GM12878 (cell line): ENCODE measurements around the gene TMC2. TPM values are rescaled to one million over a fixed set of nuclear protein-coding genes. Genes with fewer than 3 reads are reported as not detected.

ENCODE experiments used
- ATAC-seq: fragments of 200-7000 bp; cut with Tn5 transposase; 3 replicates; pipeline ENCODE4 v1.9.1; 2020; ENCODE audit warnings: mild to moderate bottlenecking, moderate library complexity
- BruUV-seq: library from RNA; stranded (reverse); fragments of 400-500 nt; replicated peaks from 2 replicates; lab custom pipeline; 2021; lab: Mats Ljungman, UMichigan
- CTCF ChIA-PET: fragments of 300-600 bp; sonication (Branson Sonifier 250); formaldehyde crosslinking; extraction: SDS; loops from one replicate; lab custom pipeline; 2021; ENCODE audit warnings: inconsistent platforms; lab: Yijun Ruan, JAX
- POLR2A ChIA-PET: fragments of 350-600 bp; formaldehyde crosslinking; extraction: SDS; loops from one replicate; lab custom pipeline; 2021; ENCODE audit warnings: inconsistent platforms; lab: Charles Lee
- RAD21 ChIA-PET: fragments of 300-600 bp; sonication (Branson Sonifier 250); formaldehyde crosslinking; loops from one replicate; lab custom pipeline; 2023; ENCODE audit warnings: antibody characterized with exemption; ENCODE audit not compliant: unreplicated experiment; lab: Charles Lee
- SMC1A ChIA-PET: fragments of 300-600 bp; sonication (Branson Sonifier 250); formaldehyde crosslinking; loops from one replicate; lab custom pipeline; 2023; ENCODE audit not compliant: unreplicated experiment, uncharacterized antibody; lab: Charles Lee
- DNase-seq: peaks from one replicate; pipeline ENCODE4 v3.0.0-alpha.2; 2011; ENCODE audit warnings: low read depth, low spot score
- FAIRE-seq: peaks from 3 replicates; lab custom pipeline; 2011; peaks lifted over from hg19 to GRCh38; lab: Jason Lieb, UNC
- H2AFZ ChIP-seq: 2 replicates; pipeline ENCODE4 v1.6.0; 2011; ENCODE audit warnings: low read depth, low read length, control low read depth; ENCODE audit not compliant: control insufficient read depth
- H3K27ac ChIP-seq: 2 replicates; pipeline ENCODE4 v1.5.1; 2011; ENCODE audit warnings: control low read depth; ENCODE audit not compliant: control insufficient read depth, insufficient read depth
- H3K27me3 ChIP-seq, 2 experiments: replicated peaks in 1 of 2; 2 replicates each; pipeline versions ENCODE4 v1.6.0 to v1.6.1; 2011; ENCODE audit warnings: low read length in 1 of 2; ENCODE audit not compliant: control insufficient read depth in 2 of 2, insufficient read depth in 2 of 2
- H3K36me3 ChIP-seq, 2 experiments: 2 replicates each; pipeline ENCODE4 v1.5.1; 2011; ENCODE audit warnings: low read length in 1 of 2; ENCODE audit not compliant: control insufficient read depth in 2 of 2, insufficient read depth in 2 of 2
- H3K4me1 ChIP-seq: 2 replicates; pipeline ENCODE4 v1.6.1; 2011; ENCODE audit warnings: mild to moderate bottlenecking, low read length, moderate library complexity, mixed read lengths; ENCODE audit not compliant: control insufficient read depth, insufficient read depth
- H3K4me2 ChIP-seq: 2 replicates; pipeline ENCODE4 v1.6.0; 2011; ENCODE audit warnings: control low read depth; ENCODE audit not compliant: control insufficient read depth, insufficient read depth
- H3K4me3 ChIP-seq: fragments of 200-600 bp; sonication (generic); 2 replicates; pipeline ENCODE4 v1.5.1; 2016
- H3K79me2 ChIP-seq: 2 replicates; pipeline ENCODE4 v1.6.0; 2011; ENCODE audit warnings: low read length; ENCODE audit not compliant: control insufficient read depth, insufficient read depth
- H3K9ac ChIP-seq: 2 replicates; pipeline ENCODE4 v1.8.0; 2011; ENCODE audit warnings: low read length, control low read depth, mixed read lengths; ENCODE audit not compliant: control insufficient read depth, insufficient read depth
- H3K9me3 ChIP-seq: replicated peaks from 3 replicates; pipeline ENCODE4 v1.5.1; 2011; ENCODE audit warnings: mild to moderate bottlenecking, low read length; ENCODE audit not compliant: control insufficient read depth, insufficient read depth
- H4K20me1 ChIP-seq: 2 replicates; pipeline ENCODE4 v1.6.0; 2011; ENCODE audit not compliant: control insufficient read depth, insufficient read depth
- EGR1 ChIP-seq, 2 experiments: IDR thresholded peaks; 1 replicate in 1 of 2; 2 replicates in 1 of 2; pipeline ENCODE4 v1.6.1; 2011 to 2012; ENCODE audit warnings: low read depth in 2 of 2, low read length in 2 of 2, borderline replicate concordance in 1 of 2, mild to moderate bottlenecking in 1 of 2, moderate library complexity in 1 of 2
- ETV6 ChIP-seq, 2 experiments: fragments of 450-650 bp in 1 of 2; IDR thresholded peaks in 1 of 2; conservative IDR thresholded peaks in 1 of 2; 2 replicates each; pipeline ENCODE4 v1.6.1; 2014; ENCODE audit warnings: antibody characterized with exemption in 1 of 2, borderline replicate concordance in 1 of 2, low read depth in 1 of 2, mild to moderate bottlenecking in 1 of 2, moderate library complexity in 1 of 2
- IRF4 ChIP-seq: IDR thresholded peaks from 2 replicates; pipeline ENCODE4 v1.6.1; 2011; ENCODE audit warnings: low read depth, low read length
- MYC ChIP-seq: IDR thresholded peaks from 2 replicates; pipeline ENCODE4 v1.6.1; 2011; ENCODE audit warnings: mild to moderate bottlenecking, low read length, moderate library complexity, inconsistent platforms; ENCODE audit not compliant: insufficient read depth, insufficient replicate concordance, insufficient read length, severe bottlenecking
- NFYA ChIP-seq: IDR thresholded peaks from 2 replicates; pipeline ENCODE4 v1.6.1; 2011; ENCODE audit warnings: low read depth, mild to moderate bottlenecking, low read length, improper control_type of control experiment, borderline replicate concordance
- RAD21 ChIP-seq: IDR thresholded peaks from 2 replicates; pipeline ENCODE4 v1.6.1; 2011; ENCODE audit warnings: mild to moderate bottlenecking, low read depth, low read length, moderate library complexity; ENCODE audit not compliant: insufficient read depth
- RAD51 ChIP-seq: fragments of 450-650 bp; IDR thresholded peaks from 2 replicates; pipeline ENCODE4 v1.6.1; 2016; ENCODE audit warnings: moderate library complexity, mild to moderate bottlenecking, inconsistent platforms
- RBBP5 ChIP-seq: fragments of 200-600 bp; sonication (generic); conservative IDR thresholded peaks from 2 replicates; pipeline ENCODE4 v1.6.1; 2016
- SIN3A ChIP-seq: IDR thresholded peaks from 2 replicates; pipeline ENCODE4 v1.6.1; 2012; ENCODE audit warnings: low read depth, low read length, improper control_type of control experiment
- SUZ12 ChIP-seq: fragments of 200-600 bp; sonication (generic); IDR thresholded peaks from one replicate; pipeline ENCODE4 v1.6.1; 2018; ENCODE audit warnings: antibody characterized with exemption, mild to moderate bottlenecking; ENCODE audit not compliant: unreplicated experiment
- TCF3 ChIP-seq: IDR thresholded peaks from 2 replicates; pipeline ENCODE4 v1.6.1; 2012; ENCODE audit warnings: low read depth, mild to moderate bottlenecking, low read length, borderline replicate concordance; ENCODE audit not compliant: insufficient read depth
- YY1 ChIP-seq: IDR thresholded peaks from 2 replicates; pipeline ENCODE4 v1.6.1; 2011; ENCODE audit warnings: low read depth, mild to moderate bottlenecking, low read length
- ZZZ3 ChIP-seq: IDR thresholded peaks from 2 replicates; pipeline ENCODE4 v1.6.1; 2011; ENCODE audit warnings: low read depth; ENCODE audit not compliant: control insufficient read depth, insufficient read length
- WGBS: methylation state at CpG from one replicate; pipeline ENCODE4 v1.1.6; 2016; ENCODE audit warnings: low lambda C conversion rate; ENCODE audit not compliant: insufficient replicate concordance, insufficient coverage; ENCODE audit errors: missing lambda C conversion rate; 5-methylcytosine and 5-hydroxymethylcytosine counted together
- in situ Hi-C: fragments of 300-500 bp; cut with MboI; formaldehyde crosslinking; loops from 9 replicates; pipeline ENCODE4 v1.14.3; 2018; ENCODE audit warnings: mixed read lengths
- intact Hi-C: fragments of 100-400 bp; cut with micrococcal nuclease; formaldehyde crosslinking; loops from one replicate; pipeline ENCODE4 v1.14.2; 2022; ENCODE audit not compliant: unreplicated experiment
- polyA plus RNA-seq, 11 experiments: library from polyadenylated mRNA; depleted of rRNA in 4 of 11; unstranded in 6 of 11; stranded (reverse) in 5 of 11; fragments of >200 nt; fragmentation: Nextera tagmentation in 4 of 11; fragmentation: Illumina TruSeq in 1 of 11; extraction: Ambion mirVana in 4 of 11; extraction: Trizol in 1 of 11; gene quantifications; 1 replicate in 1 of 11; 2 replicates in 10 of 11; pipeline versions ENCODE4 v1.2.1 to v1.2.3, GENCODE V29; 2011 to 2016; ENCODE audit warnings: inconsistent platforms in 2 of 11, missing spikeins in 2 of 11, low read depth in 1 of 11
- total RNA-seq, 4 experiments: library from RNA; depleted of rRNA in 3 of 4; stranded (reverse); fragments of >200 nt in 3 of 4; fragmentation: Illumina TruSeq in 1 of 4; extraction: Trizol in 1 of 4; gene quantifications; 2 replicates each; pipeline versions ENCODE4 v1.2.1 to v1.2.3, GENCODE V29; 2013 to 2021
- TF ChIP-seq, protein P1 (sequence below), 3 experiments: IDR thresholded peaks in 2 of 3; conservative IDR thresholded peaks in 1 of 3; 2 replicates each; pipeline ENCODE4 v1.5.1; 2011; ENCODE audit warnings: low read depth in 3 of 3, low read length in 3 of 3, mild to moderate bottlenecking in 3 of 3, control low read depth in 2 of 3, moderate library complexity in 2 of 3, inconsistent platforms in 1 of 3, mixed read lengths in 1 of 3; ENCODE audit not compliant: control insufficient read depth in 2 of 3, insufficient read depth in 1 of 3; ENCODE audit errors: extremely low read depth in 1 of 3

TMC2 gene
- total and polyA plus RNA-seq, 10 of the 15 experiments (the other 5 are each of a cell fraction or from before 2014, with no cell fraction given): 0.08 TPM; not detected in 9

GRCh38 chr20:2633381-2633780, 97.0 kb downstream of the TMC2 start:
- Histone ChIP-seq H3K9ac (no peak overlapping the region), H3K4me2 (no peak overlapping the region), H3K27me3 (peaks cover 0 to 11% of the 10 kb centered on the region in 2 experiments; a peak in 1 of 4 replicates), H3K27ac (no peak overlapping the region), H3K9me3 (no peaks in the 10 kb centered on the region), H3K79me2 (no peaks in the 10 kb centered on the region), H3K4me1 (no peaks in the 10 kb centered on the region), H3K36me3 (no peaks in the 10 kb centered on the region), H4K20me1 (no peaks in the 10 kb centered on the region), H3K4me3 (no peak overlapping the region), H2AFZ (no peak overlapping the region)
- BruUV-seq: no TSS peak
- intact Hi-C loops: no loop called here
- ChIA-PET RAD21 (no interaction called here), SMC1A (no interaction called here), POLR2A (interaction anchor here (0.6 kb wide), 1 partner anchor 20 kb away, joined by 3 read pairs; no protein-coding TSS in a partner anchor), CTCF (no interaction called here)
- FAIRE-seq: no peak
- WGBS: 0% methylated on average over 1 of the region's 1 CpG
- in situ Hi-C loops: no loop called here
- no peak for DNase-seq
- no peak for TF ChIP-seq IRF4
- no peak for TF ChIP-seq NFYA
- no peak for TF ChIP-seq MYC
- no peak for TF ChIP-seq TCF3
- ATAC-seq: no peak

DNA sequence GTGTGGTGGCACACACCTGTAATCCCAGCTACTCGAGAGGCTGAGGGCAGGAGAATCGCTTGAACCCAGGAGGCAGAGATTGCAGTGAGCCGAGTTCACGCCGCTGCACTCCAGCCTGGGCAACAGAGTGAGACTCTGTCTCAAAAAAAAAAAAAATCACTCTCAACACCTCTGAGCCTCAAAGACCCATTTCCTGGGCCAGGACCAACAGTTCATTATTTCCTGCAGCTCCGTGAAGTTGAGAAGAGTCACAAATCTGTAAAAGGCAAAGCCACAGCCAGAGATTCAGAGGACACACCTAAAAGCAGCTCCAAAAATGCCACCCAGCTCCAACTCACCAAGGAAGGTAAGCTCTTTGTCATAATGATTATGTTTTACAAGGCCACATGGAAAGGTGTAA, 100.9 kb downstream of the TMC2 start:
- ChIA-PET POLR2A (no interaction called here), SMC1A (interaction anchor here (1.1 to 1.2 kb wide), 2 partner anchors 25 to 429 kb away, joined by 3 read pairs; no protein-coding TSS in a partner anchor), CTCF (interaction anchor here (0.9 to 2.4 kb wide), 3 partner anchors 9 to 115 kb away, joined by 3 to 16 read pairs (median 3); no protein-coding TSS in a partner anchor), RAD21 (no interaction called here)
- FAIRE-seq (no peak), ATAC-seq (no peak), DNase-seq (no peak)
- H3K9me3 ChIP-seq: no peaks in the 10 kb centered on the region
- H3K4me1 ChIP-seq: no peaks in the 10 kb centered on the region
- H3K27ac ChIP-seq: no peak overlapping the region
- no peak overlapping the region for H3K4me3 ChIP-seq
- no peaks in the 10 kb centered on the region for H4K20me1 ChIP-seq
- intact Hi-C loops: no loop called here
- H3K27me3 ChIP-seq: peaks cover 0 to 11% of the 10 kb centered on the region in 2 experiments; a peak in 1 of 4 replicates
- H2AFZ ChIP-seq: no peak overlapping the region
- BruUV-seq: no TSS peak
- no peaks in the 10 kb centered on the region for H3K79me2 ChIP-seq
- H3K36me3 ChIP-seq: no peaks in the 10 kb centered on the region
- H3K9ac ChIP-seq: no peak overlapping the region
- in situ Hi-C loops: no loop called here
- WGBS: 37% methylated on average over 3 of the region's 6 CpGs
- no peak overlapping the region for H3K4me2 ChIP-seq
- TF ChIP-seq RAD21: no peak
- TF ChIP-seq RAD51: no peak
- TF ChIP-seq RBBP5: no peak
- no peak for TF ChIP-seq ZZZ3
- TF ChIP-seq, protein P1, sequence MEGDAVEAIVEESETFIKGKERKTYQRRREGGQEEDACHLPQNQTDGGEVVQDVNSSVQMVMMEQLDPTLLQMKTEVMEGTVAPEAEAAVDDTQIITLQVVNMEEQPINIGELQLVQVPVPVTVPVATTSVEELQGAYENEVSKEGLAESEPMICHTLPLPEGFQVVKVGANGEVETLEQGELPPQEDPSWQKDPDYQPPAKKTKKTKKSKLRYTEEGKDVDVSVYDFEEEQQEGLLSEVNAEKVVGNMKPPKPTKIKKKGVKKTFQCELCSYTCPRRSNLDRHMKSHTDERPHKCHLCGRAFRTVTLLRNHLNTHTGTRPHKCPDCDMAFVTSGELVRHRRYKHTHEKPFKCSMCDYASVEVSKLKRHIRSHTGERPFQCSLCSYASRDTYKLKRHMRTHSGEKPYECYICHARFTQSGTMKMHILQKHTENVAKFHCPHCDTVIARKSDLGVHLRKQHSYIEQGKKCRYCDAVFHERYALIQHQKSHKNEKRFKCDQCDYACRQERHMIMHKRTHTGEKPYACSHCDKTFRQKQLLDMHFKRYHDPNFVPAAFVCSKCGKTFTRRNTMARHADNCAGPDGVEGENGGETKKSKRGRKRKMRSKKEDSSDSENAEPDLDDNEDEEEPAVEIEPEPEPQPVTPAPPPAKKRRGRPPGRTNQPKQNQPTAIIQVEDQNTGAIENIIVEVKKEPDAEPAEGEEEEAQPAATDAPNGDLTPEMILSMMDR (IDR thresholded peaks at IDR 0.05 in 2 of 3, conservative IDR thresholded peaks at IDR 0.05 in 1 of 3; ENCODE audit: control insufficient read depth in 2 of 3, extremely low read depth in 1 of 3, insufficient read depth in 1 of 3, low read depth in 3 of 3, low read length in 3 of 3): no peak
- TF ChIP-seq YY1: no peak
- TF ChIP-seq SIN3A: no peak
- no peak for TF ChIP-seq ETV6 (conservative IDR thresholded peaks at IDR 0.05 in 1 of 2, IDR thresholded peaks at IDR 0.05 in 1 of 2; ENCODE audit: borderline replicate concordance in 1 of 2, low read depth in 1 of 2)
- no peak for TF ChIP-seq SUZ12
- no peak for TF ChIP-seq EGR1 (IDR thresholded peaks at IDR 0.05; ENCODE audit: borderline replicate concordance in 1 of 2, low read depth in 2 of 2, low read length in 2 of 2)
